ENCODE results near the gene ABHD17A. TPM values are rescaled to one million over a fixed set of nuclear protein-coding genes. Genes with fewer than 3 reads are reported as not detected.

Gene ABHD17A
- total and polyA plus RNA-seq, 9 of the 15 experiments (the other 6 are each of a cell fraction or from before 2014, with no cell fraction given) = 0.04 to 135 (median 21.8) TPM; not detected in 1

- TF ChIP-seq ILK (tag; IDR thresholded peaks at IDR 0.05; ENCODE audit: borderline replicate concordance, low read depth) (no peak), PATZ1 (CRISPR knock-in tag; IDR thresholded peaks at IDR 0.05; ENCODE audit: borderline replicate concordance) (no peak), SPI1 (IDR thresholded peaks at IDR 0.05; ENCODE audit: borderline replicate concordance, low read depth, low read length) (peak; percentile 7; the same call in 1 of the 2 replicates), SMAD4 (CRISPR knock-in tag; conservative IDR thresholded peaks at IDR 0.05) (no peak; the same call in 1 of the 2 replicates), ZBTB2 (IDR thresholded peaks at IDR 0.05) (0 out of 2 replicates have a peak, but pooled peaks have one; percentile 34), VEZF1 (CRISPR knock-in tag; IDR thresholded peaks at IDR 0.05) (peak; percentile 74), ZSCAN32 (CRISPR knock-in tag; IDR thresholded peaks at IDR 0.05) (no peak; the same call in 1 of the 2 replicates), ZBTB26 (CRISPR knock-in tag; IDR thresholded peaks at IDR 0.05) (no peak), MITF (IDR thresholded peaks at IDR 0.05) (no peak; the same call in 1 of the 2 replicates), MAFF (IDR thresholded peaks at IDR 0.05; ENCODE audit: low read length) (no peak), CLOCK (CRISPR knock-in tag; IDR thresholded peaks at IDR 0.05; ENCODE audit: borderline replicate concordance) (0 out of 2 replicates have a peak, but pooled peaks have one; percentile 14), TFAP4 (CRISPR knock-in tag; IDR thresholded peaks at IDR 0.05; ENCODE audit: borderline replicate concordance) (no peak), ZNF57 (CRISPR knock-in tag; IDR thresholded peaks at IDR 0.05) (no peak)
Measured at GRCh38 chr19:1863638-1864479, 21.4 kb downstream of the ABHD17A start (continued).

All from K562 (cell line).